Measurements from ENCODE around the gene EIF3F. TPM values are rescaled to one million over a fixed set of nuclear protein-coding genes. Genes with fewer than 3 reads are reported as not detected.

EIF3F gene
- total and polyA plus RNA-seq, 2 of the 8 experiments (the other 6 are each of a cell fraction or from before 2014, with no cell fraction given) = 222 to 388 TPM

DNA sequence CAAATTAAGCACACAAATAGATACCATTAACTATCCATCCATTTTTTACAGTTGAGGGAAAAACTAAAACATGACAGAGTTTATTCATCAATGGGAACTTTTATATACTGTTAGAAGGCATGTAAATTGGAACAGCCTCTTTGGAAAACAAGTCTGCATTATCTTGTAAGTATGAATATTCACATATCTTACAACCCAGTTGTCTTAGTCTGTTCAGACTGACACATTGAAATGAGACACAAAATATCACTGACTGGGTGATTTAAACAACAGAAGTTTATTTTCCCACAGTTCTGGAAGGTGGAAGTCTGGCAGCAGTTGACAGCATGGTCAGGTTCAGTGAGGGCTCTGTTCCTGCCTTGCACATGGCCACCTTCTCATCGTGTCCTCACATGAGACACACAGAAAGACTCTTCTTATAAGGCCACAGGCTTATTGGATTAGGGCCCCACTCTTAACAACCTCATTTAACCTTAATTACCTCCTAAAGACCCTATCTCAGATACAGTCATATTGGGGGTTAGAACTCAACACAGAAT lies 5.4 kb upstream of the EIF3F start:
- H4K8ac ChIP-seq (ENCODE audit: extremely low read depth, insufficient read depth, low read length) = no peak overlapping the region
- no peak overlapping the region for H2BK15ac ChIP-seq (ENCODE audit: low read length)
- H3K36me3 ChIP-seq (ENCODE audit: control insufficient read depth in 2 of 4, insufficient read depth in 4 of 4, low read length in 3 of 4) = no peaks in the 10 kb centered on the region
- H3K4me2 ChIP-seq (ENCODE audit: insufficient read depth in 1 of 2, low read depth in 2 of 2, low read length in 2 of 2) = no peak overlapping the region
- FAIRE-seq (no peak), DNase-seq (ENCODE audit: low read depth in 1 of 2, low spot score in 2 of 2) (no peak)
- no peak overlapping the region for H2BK120ac ChIP-seq (replicated peaks; ENCODE audit: low read depth, low read length)
- no peak overlapping the region for H3K27ac ChIP-seq (ENCODE audit: low read depth, low read length)
- ChIA-PET CTCF (ENCODE audit: partially characterized antibody) (interaction anchor here (6.0 kb wide), 2 partner anchors 78 to 89 kb away, joined by 106 to 127 read pairs; no protein-coding TSS in a partner anchor), POLR2A (ENCODE audit: partially characterized antibody) (interaction anchor here (1.3 kb wide), 1 partner anchor 10 kb away, joined by 3 read pairs; no protein-coding TSS in a partner anchor)
- peaks cover 0 to 4% (median 0%) of the 10 kb centered on the region in 4 experiments; a peak in 3 of 7 replicates for H3K4me1 ChIP-seq (replicated peaks in 1 of 4; ENCODE audit: control insufficient read depth in 3 of 4, insufficient read depth in 4 of 4, low read length in 3 of 4)
- no peak overlapping the region for H4K5ac ChIP-seq (ENCODE audit: insufficient read length, low read depth, low read length)
- H3K79me1 ChIP-seq (ENCODE audit: low read depth, low read length) = no peaks in the 10 kb centered on the region
- H3K18ac ChIP-seq (ENCODE audit: extremely low read depth, low read length) = no peak overlapping the region
- H3K9ac ChIP-seq (replicated peaks in 1 of 4; ENCODE audit: extremely low read depth in 1 of 4, low read depth in 3 of 4, low read length in 3 of 4) = no peak overlapping the region
- H2AK5ac ChIP-seq (ENCODE audit: low read depth, low read length) = no peak overlapping the region
- no peaks in the 10 kb centered on the region for H3K79me2 ChIP-seq (ENCODE audit: control insufficient read depth in 1 of 2, insufficient read depth in 2 of 2, low read length in 2 of 2)
- no peak overlapping the region for H2AFZ ChIP-seq (ENCODE audit: low read length)
- no peak overlapping the region for H2BK20ac ChIP-seq (ENCODE audit: low read length)
- H3K23me2 ChIP-seq (ENCODE audit: low read depth, low read length) = no peaks in the 10 kb centered on the region
- H3K4ac ChIP-seq (replicated peaks; ENCODE audit: insufficient read length, low read depth, low read length) = no peak overlapping the region
- H3K4me3 ChIP-seq (ENCODE audit: extremely low read depth in 1 of 4, insufficient read depth in 2 of 4, low read depth in 3 of 4, low read length in 4 of 4) = no peak overlapping the region
- H2BK5ac ChIP-seq (ENCODE audit: low read depth, low read length) = no peak overlapping the region
- no peak overlapping the region for H4K91ac ChIP-seq (replicated peaks; ENCODE audit: insufficient read length, low read length)
- WGBS, 2 experiments (ENCODE audit: extremely low coverage in 1 of 2, insufficient coverage in 1 of 2, insufficient read length in 1 of 2, insufficient replicate concordance in 2 of 2, low coverage in 1 of 2, low lambda C conversion rate in 2 of 2, missing lambda C conversion rate in 1 of 2) = 87% methylated on average over 1 of the region's 1 CpG; no CpG with 5 or more reads in 1 of the 2 experiments
- H2BK12ac ChIP-seq (ENCODE audit: low read depth, low read length) = no peak overlapping the region; the same call in 1 of the 2 replicates
- no peak overlapping the region for H3K14ac ChIP-seq (ENCODE audit: insufficient read length)
- H4K20me1 ChIP-seq (replicated peaks in 1 of 2; ENCODE audit: control insufficient read depth in 1 of 2, insufficient read depth in 2 of 2, low read length in 2 of 2) = no peaks in the 10 kb centered on the region
- no peak for TF ChIP-seq FOSL1 (IDR thresholded peaks at IDR 0.05; ENCODE audit: insufficient read depth, low read depth, low read length)
- no peak for TF ChIP-seq SP1 (IDR thresholded peaks at IDR 0.05; ENCODE audit: low read depth, low read length)
- no peak overlapping the region for H3K56ac ChIP-seq (replicated peaks; ENCODE audit: insufficient read length, low read depth, low read length)
- no peaks in the 10 kb centered on the region for H3K9me3 ChIP-seq (ENCODE audit: insufficient read depth in 2 of 2, low read depth in 1 of 2, low read length in 1 of 2)
- no peaks in the 10 kb centered on the region for H3K27me3 ChIP-seq (replicated peaks in 1 of 4; ENCODE audit: control insufficient read depth in 3 of 4, extremely low read depth in 1 of 4, insufficient read depth in 3 of 4, low read length in 3 of 4)
- H3K23ac ChIP-seq (ENCODE audit: insufficient read length) = no peak overlapping the region

All from H1 (cell line).